GM15510 (cell line): ENCODE results near the gene PTPRU.

Experiments used
- POLR2A ChIP-seq: IDR thresholded peaks from 3 replicates; pipeline ENCODE4 v1.6.1; 2011; ENCODE audit warnings: borderline replicate concordance; ENCODE audit not compliant: insufficient read length; ENCODE audit errors: extremely low read depth

PTPRU gene

GRCh38 chr1:29283804-29284195 lies 47.5 kb downstream of the PTPRU start:
- TF ChIP-seq POLR2A: no peak

- TF ChIP-seq POLR2A: no peak
Measured at GRCh38 chr1:29284286-29284960, 48.1 kb downstream of the PTPRU start.

GRCh38 chr1:29284961-29285560 lies 48.7 kb downstream of the PTPRU start:
- no peak for TF ChIP-seq POLR2A

- TF ChIP-seq POLR2A: no peak
Measured at GRCh38 chr1:29285771-29286170, 49.4 kb downstream of the PTPRU start.

GRCh38 chr1:29286194-29286767 lies 50.0 kb downstream of the PTPRU start:
- TF ChIP-seq POLR2A: no peak

GRCh38 chr1:29289493-29289892 lies 53.2 kb downstream of the PTPRU start:
- no peak for TF ChIP-seq POLR2A

- TF ChIP-seq POLR2A: no peak
Measured at GRCh38 chr1:29290414-29290985, 54.2 kb downstream of the PTPRU start.

- TF ChIP-seq POLR2A: no peak
Measured at GRCh38 chr1:29291756-29292155, 55.4 kb downstream of the PTPRU start.

GRCh38 chr1:29292344-29292743 lies 56.0 kb downstream of the PTPRU start:
- TF ChIP-seq POLR2A: no peak

GRCh38 chr1:29297450-29297849 lies 61.1 kb downstream of the PTPRU start:
- TF ChIP-seq POLR2A: no peak

GRCh38 chr1:29298246-29298645 lies 61.9 kb downstream of the PTPRU start:
- no peak for TF ChIP-seq POLR2A

GRCh38 chr1:29299446-29299845 lies 63.1 kb downstream of the PTPRU start:
- no peak for TF ChIP-seq POLR2A

GRCh38 chr1:29303201-29304024 lies 67.1 kb downstream of the PTPRU start:
- no peak for TF ChIP-seq POLR2A

GRCh38 chr1:29304025-29304684 lies 67.8 kb downstream of the PTPRU start:
- TF ChIP-seq POLR2A: no peak
